GM10266 (cell line): Measurements from ENCODE around the gene MFSD12.

Experiments used
- DNase-seq: peaks from one replicate; pipeline ENCODE4 v3.0.0; 2012; ENCODE audit errors: extremely low spot score
- TF ChIP-seq, protein P1 (sequence below): IDR thresholded peaks from 2 replicates; pipeline ENCODE4 v1.5.1; 2012; ENCODE audit warnings: mild to moderate bottlenecking, low read depth; ENCODE audit not compliant: control insufficient read depth, insufficient read depth; ENCODE audit errors: missing control alignments

The MFSD12 gene

DNA sequence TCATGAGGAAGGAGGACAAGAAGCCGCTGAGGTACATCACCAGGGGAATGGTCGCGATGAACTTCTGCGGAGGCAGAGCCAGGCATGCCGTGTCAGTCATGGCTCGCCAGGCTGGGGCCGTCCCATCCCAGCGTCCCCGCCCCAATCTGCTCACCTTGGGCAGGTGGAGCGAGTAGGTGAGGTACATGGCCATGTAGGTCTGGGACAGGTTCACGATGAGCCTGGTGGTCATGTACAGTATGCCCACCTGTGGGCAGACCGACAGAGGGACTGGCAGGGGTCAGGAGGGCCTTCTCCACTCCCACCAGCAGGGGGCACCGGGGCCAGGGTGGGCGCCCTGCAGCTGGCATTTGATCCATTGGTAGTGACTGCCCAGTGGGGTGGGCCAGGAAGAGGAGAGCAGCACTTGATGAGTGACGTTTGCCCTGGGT is 10.1 kb downstream of the MFSD12 start:
- TF ChIP-seq, protein P1, sequence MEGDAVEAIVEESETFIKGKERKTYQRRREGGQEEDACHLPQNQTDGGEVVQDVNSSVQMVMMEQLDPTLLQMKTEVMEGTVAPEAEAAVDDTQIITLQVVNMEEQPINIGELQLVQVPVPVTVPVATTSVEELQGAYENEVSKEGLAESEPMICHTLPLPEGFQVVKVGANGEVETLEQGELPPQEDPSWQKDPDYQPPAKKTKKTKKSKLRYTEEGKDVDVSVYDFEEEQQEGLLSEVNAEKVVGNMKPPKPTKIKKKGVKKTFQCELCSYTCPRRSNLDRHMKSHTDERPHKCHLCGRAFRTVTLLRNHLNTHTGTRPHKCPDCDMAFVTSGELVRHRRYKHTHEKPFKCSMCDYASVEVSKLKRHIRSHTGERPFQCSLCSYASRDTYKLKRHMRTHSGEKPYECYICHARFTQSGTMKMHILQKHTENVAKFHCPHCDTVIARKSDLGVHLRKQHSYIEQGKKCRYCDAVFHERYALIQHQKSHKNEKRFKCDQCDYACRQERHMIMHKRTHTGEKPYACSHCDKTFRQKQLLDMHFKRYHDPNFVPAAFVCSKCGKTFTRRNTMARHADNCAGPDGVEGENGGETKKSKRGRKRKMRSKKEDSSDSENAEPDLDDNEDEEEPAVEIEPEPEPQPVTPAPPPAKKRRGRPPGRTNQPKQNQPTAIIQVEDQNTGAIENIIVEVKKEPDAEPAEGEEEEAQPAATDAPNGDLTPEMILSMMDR = peak; percentile 45
- DNase-seq = no peak

DNA sequence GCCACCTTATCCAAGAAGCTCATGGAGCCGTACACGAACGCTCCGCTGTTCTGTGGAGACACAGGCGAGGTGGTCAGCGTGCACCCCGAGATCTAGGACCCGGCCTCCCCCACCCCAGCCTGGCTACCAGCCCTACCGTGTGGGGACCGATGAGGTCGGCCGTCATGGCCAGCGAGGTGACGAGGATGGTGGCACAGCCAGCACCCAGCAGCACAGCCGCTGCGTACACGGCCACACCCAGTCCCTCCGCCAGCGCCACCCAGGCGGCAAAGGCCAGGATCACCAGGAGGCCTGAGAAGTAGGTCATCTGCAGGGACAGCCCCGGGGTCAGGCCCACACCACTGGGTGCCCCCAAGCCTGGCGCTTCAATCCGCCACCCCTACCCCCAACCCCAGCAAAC is 11.3 kb downstream of the MFSD12 start:
- no peak for DNase-seq
- TF ChIP-seq, protein P1 = no peak

DNA sequence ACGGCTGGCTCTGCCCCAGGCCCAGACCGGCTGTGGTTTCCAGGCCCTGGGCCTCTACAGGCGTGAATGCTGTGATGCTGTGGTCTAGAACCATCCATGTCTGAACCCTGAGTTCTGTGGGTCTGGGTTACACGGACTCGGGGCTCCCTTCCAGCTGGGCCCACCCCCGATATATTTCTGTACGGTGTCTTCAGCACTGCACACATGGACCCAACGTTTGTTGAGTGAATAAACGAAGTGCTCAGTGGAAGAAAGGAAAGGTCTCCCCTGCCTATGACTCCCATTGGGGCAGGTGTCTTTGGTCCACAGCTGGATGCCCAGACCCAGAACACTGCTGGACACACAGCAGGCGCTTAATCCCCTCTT is 11.7 kb downstream of the MFSD12 start:
- DNase-seq = no peak
- TF ChIP-seq, protein P1 = no peak

DNA sequence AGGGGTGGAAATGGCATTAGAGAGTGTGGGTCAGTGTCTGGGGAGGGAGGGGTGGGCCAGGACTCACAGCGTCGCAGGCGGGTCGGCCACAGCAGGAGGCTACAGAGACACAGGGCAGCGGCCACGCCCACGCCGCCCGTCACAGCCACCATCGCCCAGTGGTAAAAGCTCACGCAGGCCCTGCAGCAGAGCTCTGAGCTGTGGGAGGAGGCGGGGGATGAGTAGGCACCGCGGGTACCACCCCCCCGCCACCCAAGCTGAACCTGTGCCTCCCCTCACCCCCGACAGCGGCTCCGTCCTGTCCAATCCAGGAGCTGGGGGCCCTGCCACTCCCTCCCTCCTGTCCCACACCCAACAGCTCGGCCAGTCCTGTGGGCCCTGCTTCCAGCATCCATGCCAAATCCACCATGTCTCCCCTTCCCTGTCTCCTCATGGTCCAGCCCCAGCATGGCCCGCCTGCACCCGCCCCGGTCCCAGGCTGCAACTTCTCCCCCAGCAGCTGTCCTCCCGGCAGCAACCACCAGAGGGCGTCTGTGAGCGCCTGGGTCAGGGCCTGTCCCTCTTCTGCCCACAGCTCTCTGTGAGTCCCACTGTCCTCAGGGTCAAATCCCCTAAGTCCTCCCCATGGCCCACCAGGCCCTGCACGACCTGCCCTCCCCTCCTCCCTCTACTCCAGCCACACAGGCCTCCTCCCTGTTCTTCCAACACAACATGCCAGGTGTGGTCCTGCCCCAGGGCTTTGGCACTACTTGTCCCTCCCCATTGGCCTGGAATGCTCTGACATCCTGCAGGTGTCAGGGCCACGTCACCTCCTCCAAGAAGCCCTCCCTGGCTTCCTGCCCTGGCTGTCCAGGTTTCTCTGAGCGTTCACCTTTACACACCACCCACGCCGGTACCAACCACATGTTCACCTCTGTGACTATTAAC is 12.4 kb downstream of the MFSD12 start:
- TF ChIP-seq, protein P1 = peak; percentile 94
- peak; percentile 93 for DNase-seq

DNA sequence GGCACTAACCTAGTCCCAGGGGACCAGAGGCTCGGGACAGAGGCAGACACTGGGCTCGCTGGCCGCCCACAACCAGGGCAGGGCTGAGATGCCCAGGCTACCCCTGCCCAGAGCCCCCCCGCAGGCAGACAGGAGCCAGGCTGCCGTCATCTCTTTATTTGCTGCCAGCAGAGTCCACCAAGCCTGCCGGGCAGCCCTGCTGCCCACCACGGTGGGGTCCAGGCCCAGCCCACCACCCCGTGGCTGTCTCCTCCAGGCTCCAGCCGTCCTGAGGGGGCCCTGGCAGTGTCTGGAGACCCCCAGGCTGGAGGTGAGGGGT is 13.4 kb downstream of the MFSD12 start:
- TF ChIP-seq, protein P1 = no peak
- no peak for DNase-seq

DNA sequence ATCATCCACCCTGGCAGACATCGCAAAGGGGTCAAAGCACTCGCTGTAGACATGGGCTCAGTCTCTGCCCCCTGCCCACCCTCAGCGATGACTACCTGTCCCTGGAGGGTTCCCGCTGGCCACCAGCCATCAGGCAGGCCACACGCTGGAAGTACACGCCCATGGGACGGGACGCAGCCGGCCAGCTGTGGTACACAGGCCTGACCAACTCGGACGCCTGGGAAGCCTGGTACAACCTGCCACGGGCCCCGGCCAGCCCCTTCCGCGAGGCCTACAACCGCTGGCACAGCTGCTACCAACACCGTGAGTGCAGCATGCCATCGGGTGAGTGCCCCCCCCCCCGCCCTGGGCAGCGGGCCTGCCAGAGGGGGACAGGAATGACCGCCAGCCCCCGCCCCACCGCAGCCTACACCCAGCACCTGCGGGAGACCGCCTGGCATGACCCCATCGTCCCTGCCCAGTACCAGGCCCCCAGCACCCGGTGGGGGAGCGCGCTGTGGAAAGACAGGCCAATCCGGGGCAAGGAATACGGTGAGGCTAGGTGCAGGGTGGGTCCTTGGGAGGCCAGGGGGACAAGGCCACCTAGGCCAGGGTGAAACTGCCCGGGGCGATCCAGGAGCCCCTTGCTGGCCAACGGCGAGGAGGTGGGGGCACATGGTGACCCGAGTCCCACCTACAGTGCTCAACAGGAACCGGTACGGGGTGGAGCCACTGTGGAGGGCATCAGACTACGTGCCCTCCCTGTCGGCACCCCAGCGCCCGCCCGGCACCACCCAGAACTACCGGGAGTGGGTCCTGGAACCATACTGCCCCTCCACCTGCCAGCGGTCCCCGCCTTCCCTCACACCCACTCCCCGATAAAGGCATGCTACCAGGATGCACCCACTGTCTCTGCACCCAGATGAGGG is 14.0 kb downstream of the MFSD12 start:
- TF ChIP-seq, protein P1 = no peak

More for the DNA sequence above, 14.0 kb downstream of the MFSD12 start:
- no peak for DNase-seq
